HPDE6-E6E7 (cell line): ENCODE measurements around the gene BHLHE40.
"Not testable (repeated sequence)": the region's sequence is repeated elsewhere in the genome, so short reads cannot be mapped to it uniquely, and the experiment has no call there.

Source experiments
- DNase-seq: peaks from one replicate; pipeline ENCODE4 v3.0.0; 2011; ENCODE audit warnings: missing footprints; ENCODE audit errors: extremely low spot score

BHLHE40 gene

DNA sequence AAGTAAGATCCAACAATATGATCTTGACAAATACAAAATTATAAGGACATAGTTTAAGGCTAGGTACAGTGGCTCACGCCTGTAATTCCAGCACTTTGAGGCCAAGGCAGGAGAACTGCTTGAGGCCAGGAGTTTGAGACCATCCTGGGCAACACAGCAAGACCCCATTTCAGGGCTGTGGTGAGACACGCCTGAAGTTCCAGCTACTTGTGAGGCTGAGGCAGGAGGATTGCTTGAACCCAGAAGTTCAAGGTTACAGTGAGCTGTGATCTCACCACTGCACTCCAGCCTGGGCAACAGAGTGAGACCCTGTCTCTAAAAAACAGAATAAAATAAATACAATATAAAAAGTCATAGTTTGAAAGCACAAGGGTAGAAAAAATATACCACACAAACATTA lies 17.4 kb upstream of the BHLHE40 start:
- not testable (repeated sequence) for DNase-seq

DNA sequence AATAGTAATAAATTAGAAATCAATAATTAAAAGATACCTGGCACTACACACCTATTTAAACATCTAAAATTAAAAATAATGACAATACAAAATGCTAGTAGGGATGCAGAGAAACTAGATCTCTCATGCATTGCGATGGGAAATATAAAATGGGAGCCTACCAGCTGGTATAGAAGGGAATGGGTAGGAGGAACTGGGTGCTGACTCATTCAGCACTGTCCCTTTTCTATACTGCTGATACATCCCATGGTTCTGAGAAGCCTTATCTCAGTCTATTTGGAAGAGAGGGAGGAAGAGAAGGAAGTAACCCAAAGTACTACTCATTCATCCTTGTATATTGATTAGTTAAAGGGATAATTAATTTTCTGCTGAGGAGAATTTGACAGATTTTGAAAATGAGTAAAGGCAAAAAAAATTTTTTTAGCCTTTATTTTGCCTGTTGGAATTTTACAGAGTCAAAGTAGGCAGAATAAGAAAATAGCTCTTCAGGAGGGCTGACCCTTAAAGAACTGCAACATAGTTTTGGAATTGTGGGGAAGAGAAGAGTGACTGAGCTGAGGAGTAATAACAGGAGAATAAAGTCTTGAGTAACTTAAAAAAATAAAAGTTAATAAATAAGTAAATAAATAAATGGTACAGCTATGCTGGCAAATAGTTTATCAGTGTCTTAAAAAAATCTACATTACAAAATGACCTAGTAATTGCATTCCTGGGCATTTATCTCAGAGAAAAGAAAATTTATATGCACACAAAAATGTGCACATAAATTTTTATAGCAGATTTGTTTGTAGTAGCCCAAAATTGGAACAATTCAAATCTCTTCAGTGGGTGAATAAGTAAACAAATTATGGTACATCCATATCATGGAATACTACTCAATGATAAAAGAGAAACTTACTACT lies 15.3 kb upstream of the BHLHE40 start:
- DNase-seq = no peak

DNA sequence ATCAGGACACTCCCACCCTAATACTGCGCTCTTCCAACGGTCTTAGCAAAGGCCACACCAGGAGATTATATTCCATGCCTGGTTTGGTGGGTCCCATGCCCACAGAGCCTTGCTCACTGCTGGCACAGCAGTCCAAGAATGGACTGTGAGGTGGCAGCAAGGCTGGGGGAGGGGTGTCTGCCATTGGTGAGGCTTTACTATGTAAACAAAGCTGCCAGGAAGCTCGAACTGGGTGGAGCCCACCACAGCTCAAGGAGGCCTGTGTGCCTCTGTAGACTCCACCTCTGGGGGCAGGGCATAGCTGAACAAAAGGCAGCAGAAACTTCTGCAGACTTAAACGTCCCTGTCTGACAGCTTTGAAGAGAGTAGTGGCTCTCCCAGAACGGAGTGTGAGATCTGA lies 13.2 kb upstream of the BHLHE40 start:
- not testable (repeated sequence) for DNase-seq

DNA sequence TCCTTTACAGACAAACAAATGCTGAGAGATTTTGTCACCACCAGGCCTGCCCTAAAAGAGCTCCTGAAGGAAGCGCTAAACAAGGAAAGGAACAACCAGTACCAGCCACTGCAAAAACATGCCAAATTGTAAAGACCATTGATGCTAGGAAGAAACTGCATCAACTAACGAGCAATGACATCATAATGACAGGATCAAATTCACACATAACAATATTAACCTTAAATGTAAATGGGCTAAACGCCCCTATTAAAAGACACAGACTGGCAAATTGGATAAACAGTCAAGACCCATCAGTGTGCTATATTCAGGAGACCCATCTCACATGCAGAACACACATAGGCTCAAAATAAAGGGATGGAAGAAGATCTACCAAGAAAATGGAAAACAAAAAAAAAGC lies 11.6 kb upstream of the BHLHE40 start:
- not testable (repeated sequence) for DNase-seq

- DNase-seq = not testable (repeated sequence)
Measured at GRCh38 chr3:4971437-4971836, 7.8 kb upstream of the BHLHE40 start.

GRCh38 chr3:4971838-4972237 lies 7.4 kb upstream of the BHLHE40 start:
- DNase-seq = no peak

DNA sequence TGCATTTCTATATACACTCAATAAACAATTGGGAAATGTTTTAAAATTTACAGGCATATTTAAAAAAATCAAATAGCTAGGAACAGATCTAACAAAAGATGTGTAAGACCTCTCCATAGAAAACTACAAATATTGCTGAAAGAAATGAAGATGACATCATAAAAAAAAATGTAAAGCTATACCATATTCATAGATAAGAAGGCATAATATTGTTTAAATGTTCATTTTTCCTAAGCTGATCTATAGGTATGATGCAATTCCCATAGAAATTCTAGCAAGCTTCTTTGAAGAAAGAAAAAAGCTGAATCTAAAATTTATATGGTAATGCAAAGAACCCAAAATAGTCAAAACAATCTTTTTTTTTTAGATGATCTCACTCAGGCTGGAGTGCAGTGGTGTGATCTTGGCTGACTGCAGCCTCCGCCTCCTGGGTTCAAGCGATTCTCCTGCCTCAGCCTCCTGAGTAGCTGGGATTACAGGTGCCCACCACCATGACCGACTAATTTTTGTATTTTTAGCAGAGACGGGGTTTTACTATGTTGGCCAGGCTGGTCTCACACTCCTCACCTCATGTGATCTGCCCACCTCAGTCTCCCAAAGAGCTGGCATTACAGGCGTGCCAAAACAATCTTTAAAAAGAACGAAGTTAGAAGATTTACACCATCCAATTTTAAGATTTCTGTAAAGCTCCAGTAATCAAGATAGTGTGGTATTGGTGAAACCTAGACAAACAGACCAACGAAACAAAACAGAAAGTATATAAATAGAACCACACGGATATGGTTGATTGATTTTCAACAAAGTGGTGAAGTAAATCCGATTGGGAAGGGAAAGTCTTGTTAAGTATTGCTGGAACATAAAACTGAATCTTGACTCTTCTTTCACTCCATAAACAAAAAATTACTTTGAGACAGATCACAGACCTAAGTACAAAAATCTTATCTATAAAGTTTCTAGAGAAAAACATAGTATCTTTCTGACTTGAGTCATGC lies 6.3 kb upstream of the BHLHE40 start:
- no peak for DNase-seq

DNA sequence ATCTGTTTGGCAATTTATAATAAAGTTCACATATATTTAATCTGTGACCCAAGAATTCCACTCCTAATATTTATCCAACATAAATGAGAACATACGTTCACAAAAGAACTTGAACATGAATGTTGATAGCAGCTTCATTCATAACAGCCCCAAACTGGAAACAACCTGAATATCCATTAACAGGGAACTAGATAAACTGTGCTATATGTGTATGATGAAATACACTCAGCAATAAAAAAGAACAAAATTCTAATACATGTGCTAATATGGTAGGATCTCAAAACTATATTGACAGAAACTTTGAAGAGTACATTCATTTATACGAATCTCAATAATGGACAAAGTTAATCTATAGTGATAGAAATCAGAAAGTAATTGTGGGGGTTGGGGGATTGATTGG lies 5.1 kb upstream of the BHLHE40 start:
- no peak for DNase-seq

- DNase-seq = no peak
Measured at GRCh38 chr3:4976109-4976508, 3.1 kb upstream of the BHLHE40 start.

DNA sequence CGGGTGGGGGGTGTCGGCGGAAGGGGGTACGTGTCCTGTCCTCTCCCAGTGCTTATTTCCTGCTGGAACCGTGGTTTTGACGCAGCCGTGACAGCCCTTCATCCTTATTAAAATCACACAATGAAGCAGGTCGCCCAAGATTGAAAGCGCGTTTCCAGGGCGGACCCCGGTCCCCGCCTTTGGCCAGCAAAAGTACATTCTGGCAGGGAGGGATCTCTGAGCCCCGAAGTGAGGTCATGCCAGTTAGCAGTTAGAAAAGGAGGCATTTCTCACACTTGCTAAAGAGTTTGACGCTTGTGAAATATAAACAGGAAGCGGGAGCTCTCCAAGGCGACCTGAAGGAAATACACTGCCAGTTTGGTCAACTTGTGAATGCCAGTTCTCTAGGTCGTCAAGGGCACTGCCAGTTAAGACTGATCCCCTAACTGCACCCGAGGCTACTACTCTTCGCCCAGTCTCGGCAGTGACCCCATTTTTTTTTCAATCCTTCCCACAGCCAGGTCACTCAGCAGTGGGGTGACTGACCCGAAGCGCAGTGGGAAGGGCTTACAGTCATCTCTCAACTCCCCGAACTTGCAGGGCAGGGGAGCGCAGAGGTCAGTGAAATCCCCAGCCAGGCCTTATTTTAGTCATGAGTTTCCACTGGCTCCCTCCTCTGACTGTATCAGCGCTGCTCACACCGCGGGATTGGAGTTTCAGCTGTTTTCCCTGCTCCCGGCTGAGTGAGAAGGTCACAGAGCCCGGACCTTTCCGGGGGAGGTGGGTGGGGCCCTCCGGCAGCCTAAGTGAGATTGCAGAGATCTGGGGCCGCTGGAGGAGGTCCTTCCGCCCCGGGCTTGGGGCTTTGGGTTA lies 2.0 kb upstream of the BHLHE40 start:
- DNase-seq = no peak

GRCh38 chr3:4977853-4978203 lies 1.4 kb upstream of the BHLHE40 start:
- no peak for DNase-seq

- DNase-seq = no peak
Measured at GRCh38 chr3:4978204-4978965, 852 bp upstream of the BHLHE40 start.

DNA sequence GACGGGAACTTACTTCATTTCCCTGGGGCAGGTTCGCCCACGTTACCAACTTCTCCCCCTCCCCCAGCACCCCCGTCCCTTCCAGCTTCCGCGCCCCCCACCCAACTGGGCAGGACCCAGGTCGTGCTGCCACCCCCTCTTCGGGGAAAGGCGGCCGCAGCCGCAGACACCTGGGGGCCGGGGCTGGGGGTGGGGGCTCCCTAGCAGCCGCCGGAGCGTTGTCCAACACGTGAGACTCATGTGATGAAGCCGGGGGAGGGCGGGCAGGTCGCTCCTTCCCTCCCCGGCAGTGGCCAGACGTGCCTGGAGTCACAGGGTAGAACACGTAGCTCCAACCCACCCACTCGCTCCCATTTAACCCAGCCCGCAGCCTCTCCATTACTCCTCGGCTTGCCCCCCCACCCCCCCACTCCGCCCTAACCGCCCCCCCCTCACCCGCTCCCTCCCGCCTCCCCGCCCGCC lies 240 bp upstream of the BHLHE40 start:
- no peak for DNase-seq

DNA sequence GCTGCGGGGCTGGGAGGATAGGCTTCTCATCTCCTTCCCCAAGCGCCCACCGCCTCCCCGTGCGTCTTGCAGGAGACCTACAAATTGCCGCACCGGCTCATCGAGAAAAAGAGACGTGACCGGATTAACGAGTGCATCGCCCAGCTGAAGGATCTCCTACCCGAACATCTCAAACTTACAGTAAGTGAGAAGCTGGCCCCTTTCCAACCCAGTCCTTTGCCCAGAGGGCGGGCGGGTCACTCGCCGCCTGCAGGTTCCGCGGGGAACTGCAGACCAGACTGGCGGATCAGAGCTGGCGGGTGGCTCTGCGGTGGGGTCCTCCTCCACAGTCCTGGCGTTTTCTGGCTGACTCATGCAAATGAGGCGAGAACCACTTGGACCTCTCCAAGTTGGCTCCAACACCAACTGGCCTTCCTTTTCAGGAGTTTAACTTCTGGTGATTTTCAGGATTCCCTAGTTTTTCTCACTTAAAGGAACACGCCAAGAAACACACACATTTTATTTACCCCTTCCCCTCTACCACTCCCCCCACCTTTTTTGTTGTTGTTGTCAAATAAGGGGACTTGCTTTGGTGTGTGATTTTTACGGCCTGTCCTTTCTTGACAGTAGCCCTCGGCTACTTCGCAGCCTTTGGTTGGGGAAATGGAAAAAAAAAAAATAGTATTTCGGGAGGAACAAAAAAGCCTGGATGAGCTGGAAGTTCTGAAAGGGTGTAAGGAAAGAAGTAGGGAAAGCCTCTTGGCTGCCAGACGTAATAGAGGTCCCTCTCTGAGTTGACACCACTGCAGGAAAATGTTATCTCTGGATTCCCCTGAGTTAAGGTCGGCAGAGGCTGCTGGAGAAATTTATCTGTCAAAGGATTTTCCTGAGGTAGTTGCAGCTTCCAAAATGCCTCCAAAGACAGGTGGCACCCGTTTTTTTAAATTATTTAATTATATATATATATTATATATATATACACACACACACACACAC lies 1.3 kb downstream of the BHLHE40 start:
- no peak for DNase-seq

DNA sequence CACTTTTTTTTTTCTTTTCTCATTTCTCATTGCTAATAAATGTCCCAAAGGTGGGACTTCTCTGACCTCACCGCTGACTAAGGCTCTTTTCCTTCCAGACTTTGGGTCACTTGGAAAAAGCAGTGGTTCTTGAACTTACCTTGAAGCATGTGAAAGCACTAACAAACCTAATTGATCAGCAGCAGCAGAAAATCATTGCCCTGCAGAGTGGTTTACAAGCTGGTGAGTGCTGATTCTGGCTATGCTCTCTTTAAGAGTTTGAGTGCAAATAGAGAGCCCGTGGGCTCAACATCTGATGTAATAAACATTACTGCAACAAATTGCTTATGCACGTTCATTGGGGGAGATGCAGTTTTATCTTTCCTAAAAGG lies 2.0 kb downstream of the BHLHE40 start:
- DNase-seq = no peak

GRCh38 chr3:4981665-4982494 lies 2.6 kb downstream of the BHLHE40 start:
- no peak for DNase-seq

DNA sequence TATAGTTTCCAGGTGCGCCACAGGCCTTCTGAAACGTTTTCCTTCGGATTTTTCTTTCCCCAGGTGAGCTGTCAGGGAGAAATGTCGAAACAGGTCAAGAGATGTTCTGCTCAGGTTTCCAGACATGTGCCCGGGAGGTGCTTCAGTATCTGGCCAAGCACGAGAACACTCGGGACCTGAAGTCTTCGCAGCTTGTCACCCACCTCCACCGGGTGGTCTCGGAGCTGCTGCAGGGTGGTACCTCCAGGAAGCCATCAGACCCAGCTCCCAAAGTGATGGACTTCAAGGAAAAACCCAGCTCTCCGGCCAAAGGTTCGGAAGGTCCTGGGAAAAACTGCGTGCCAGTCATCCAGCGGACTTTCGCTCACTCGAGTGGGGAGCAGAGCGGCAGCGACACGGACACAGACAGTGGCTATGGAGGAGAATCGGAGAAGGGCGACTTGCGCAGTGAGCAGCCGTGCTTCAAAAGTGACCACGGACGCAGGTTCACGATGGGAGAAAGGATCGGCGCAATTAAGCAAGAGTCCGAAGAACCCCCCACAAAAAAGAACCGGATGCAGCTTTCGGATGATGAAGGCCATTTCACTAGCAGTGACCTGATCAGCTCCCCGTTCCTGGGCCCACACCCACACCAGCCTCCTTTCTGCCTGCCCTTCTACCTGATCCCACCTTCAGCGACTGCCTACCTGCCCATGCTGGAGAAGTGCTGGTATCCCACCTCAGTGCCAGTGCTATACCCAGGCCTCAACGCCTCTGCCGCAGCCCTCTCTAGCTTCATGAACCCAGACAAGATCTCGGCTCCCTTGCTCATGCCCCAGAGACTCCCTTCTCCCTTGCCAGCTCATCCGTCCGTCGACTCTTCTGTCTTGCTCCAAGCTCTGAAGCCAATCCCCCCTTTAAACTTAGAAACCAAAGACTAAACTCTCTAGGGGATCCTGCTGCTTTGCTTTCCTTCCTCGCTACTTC lies 3.8 kb downstream of the BHLHE40 start:
- no peak for DNase-seq
